Heart left ventricle (tissue), 13 donors: Measurements from ENCODE around the gene TNFSF18.

Source experiments
- CTCF ChIP-seq, 12 donors: fragments of 200-600 bp; sonication (generic) in 4 of 12; IDR thresholded peaks; one replicate each; pipeline versions ENCODE4 v1.5.0 to v1.8.0; 2018 to 2022; ENCODE audit warnings: antibody characterized with exemption in 12 of 12, mild to moderate bottlenecking in 5 of 12
- POLR2A ChIP-seq, 2 donors: fragments of 450-650 bp; IDR thresholded peaks; one replicate each; pipeline ENCODE4 v1.6.1; 2017; ENCODE audit warnings: antibody characterized with exemption in 2 of 2, mild to moderate bottlenecking in 2 of 2, moderate library complexity in 2 of 2
- donor health status: ischemic (EF 13 %, LVEDD 7.1; RV severe dilation, severe dysfunction).
- donor health status: DM: no; HTN: yes; CAD: no.
- donor health status: DM: no; HTN: no; CAD: no.
- donor health status: ischemic (EF 25% LVEDD 6.9; RV normal size, moderate dysfunction).
- donor health status: ischemic (EF 25% LVEDD 5.7; RV mildly dilated, moderate dysfunction).
- donor health status: ischemic (EF 35%, LVEDD 5.7; RV mildly dilated, moderate dysfunction).
- donor health status: nonischemic (EF 11% LVEDD 7.7; RV severe dilation, severe dysfunction).
- donor health status: DM: yes; HTN: yes; CAD: no.
- donor health status: PGD.
- donor health status: ischemic (EF 29% LVEDD 5.4; RV normal size, mild dysfunction).
- donor health status: nonischemic (EF 23%, LVEDD 6.1; RV moderate dilation, normal function).

DNA sequence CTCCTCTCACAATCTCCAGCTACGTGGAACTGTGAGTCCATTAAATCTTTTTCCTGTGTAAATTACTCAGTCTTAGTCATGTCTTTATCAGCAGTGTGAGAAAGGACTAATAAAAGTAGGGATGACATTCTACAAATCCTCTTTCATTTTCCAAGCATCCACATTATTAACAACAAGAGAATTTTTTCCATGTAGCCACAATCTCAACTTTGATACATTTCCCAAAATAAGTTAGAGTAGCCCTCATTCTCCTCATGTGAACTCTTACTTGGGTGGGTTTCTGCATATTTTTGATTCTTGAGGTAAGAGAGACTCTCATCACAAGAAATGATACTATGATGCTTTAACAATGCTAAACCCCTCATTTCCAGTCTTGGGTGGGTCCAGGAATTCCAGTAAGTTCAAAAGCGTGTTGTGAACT is 52.8 kb downstream of the TNFSF18 start:
- TF ChIP-seq CTCF (IDR thresholded peaks at IDR 0.05), result no peak
- TF ChIP-seq POLR2A (IDR thresholded peaks at IDR 0.05), result no peak
